GM13977 (cell line): ENCODE results near the gene MCM9.

Experiments
- DNase-seq: peaks from one replicate; pipeline ENCODE4 v3.0.0; 2012; ENCODE audit warnings: low spot score
- CTCF ChIP-seq: IDR thresholded peaks from 2 replicates; pipeline ENCODE4 v1.5.1; 2012; ENCODE audit warnings: mild to moderate bottlenecking, control low read depth; ENCODE audit not compliant: insufficient read depth; ENCODE audit errors: extremely low read depth, missing control alignments
- in situ Hi-C: fragments of 300-500 bp; cut with MboI; formaldehyde crosslinking; loops from one replicate; pipeline ENCODE4 v1.12.0; 2022; ENCODE audit warnings: low sequenced_read_pairs, low pct_unique_long_range_greater_than_20kb, mixed read lengths, inconsistent platforms; ENCODE audit not compliant: unreplicated experiment

MCM9 gene

GRCh38 chr6:118881440-118882313 lies 53.3 kb downstream of the MCM9 start:
- TF ChIP-seq CTCF: no peak
- in situ Hi-C loops: no loop called here
- no peak for DNase-seq

- DNase-seq: no peak
- TF ChIP-seq CTCF: no peak
- in situ Hi-C loops: no loop called here
Observed at GRCh38 chr6:118877806-118878205, 57.2 kb downstream of the MCM9 start.

GRCh38 chr6:118876814-118877213 lies 58.1 kb downstream of the MCM9 start:
- in situ Hi-C loops: no loop called here
- no peak for DNase-seq

GRCh38 chr6:118876198-118876597 lies 58.8 kb downstream of the MCM9 start:
- in situ Hi-C loops: no loop called here
- no peak for TF ChIP-seq CTCF
- DNase-seq: no peak

More at GRCh38 chr6:118876814-118877213, 58.1 kb downstream of the MCM9 start:
- no peak for TF ChIP-seq CTCF

- in situ Hi-C loops: no loop called here
- no peak for TF ChIP-seq CTCF
- no peak for DNase-seq
Observed at GRCh38 chr6:118875672-118876071, 59.3 kb downstream of the MCM9 start.

- in situ Hi-C loops: no loop called here
- TF ChIP-seq CTCF: no peak
- no peak for DNase-seq
Observed at GRCh38 chr6:118873239-118873638, 61.7 kb downstream of the MCM9 start.
